GM18520 (cell line): ENCODE measurements around the gene ETNK2.

Experiments used
- ATAC-seq: cut with Tn5 transposase; IDR thresholded peaks from one replicate; pipeline ENCODE4 v1.9.1; 2021; ENCODE audit not compliant: unreplicated experiment

ETNK2 gene

GRCh38 chr1:204178487-204179281 is 26.8 kb upstream of the ETNK2 start:
- no peak for ATAC-seq

GRCh38 chr1:204177133-204177532 is 25.3 kb upstream of the ETNK2 start:
- no peak for ATAC-seq

- ATAC-seq, result no peak
These were observed 24.2 kb upstream of the ETNK2 start for GRCh38 chr1:204176049-204176448.

GRCh38 chr1:204174958-204175357 is 23.1 kb upstream of the ETNK2 start:
- ATAC-seq, result no peak

GRCh38 chr1:204172404-204173029 is 20.7 kb upstream of the ETNK2 start:
- no peak for ATAC-seq

GRCh38 chr1:204171751-204172178 is 19.9 kb upstream of the ETNK2 start:
- no peak for ATAC-seq

GRCh38 chr1:204170494-204171155 is 18.8 kb upstream of the ETNK2 start:
- ATAC-seq, result no peak

- ATAC-seq, result no peak
These were observed 18.0 kb upstream of the ETNK2 start for GRCh38 chr1:204169858-204170257.

- ATAC-seq, result no peak
These were observed 15.9 kb upstream of the ETNK2 start for GRCh38 chr1:204167730-204168129.

GRCh38 chr1:204166219-204166618 is 14.4 kb upstream of the ETNK2 start, which contains the start of gene REN:
TSS of gene REN (minus strand) at chr1:204166337. CDS start at chr1:204166293, 44 bp downstream.
- ATAC-seq, result no peak

GRCh38 chr1:204162494-204163074 is 10.7 kb upstream of the ETNK2 start:
- no peak for ATAC-seq

- ATAC-seq, result no peak
These were observed 10.0 kb upstream of the ETNK2 start for GRCh38 chr1:204161609-204162493.

GRCh38 chr1:204157962-204158361 is 6.1 kb upstream of the ETNK2 start:
- no peak for ATAC-seq

GRCh38 chr1:204155881-204156280 is 4.0 kb upstream of the ETNK2 start:
- ATAC-seq, result no peak

GRCh38 chr1:204154568-204155255 is 2.9 kb upstream of the ETNK2 start:
- ATAC-seq, result no peak

- no peak for ATAC-seq
These were observed 1.8 kb upstream of the ETNK2 start for GRCh38 chr1:204153667-204154066.

- no peak for ATAC-seq
These were observed 633 bp upstream of the ETNK2 start for GRCh38 chr1:204152310-204153044.

GRCh38 chr1:204150702-204151551 is 917 bp downstream of the ETNK2 start:
- ATAC-seq, result no peak
